Panc1 (cell line): ENCODE data around the gene IQCF6. TPM values are rescaled to one million over a fixed set of nuclear protein-coding genes. Genes with fewer than 3 reads are reported as not detected.
A peak's percentile ranks its signal among the peaks of the same experiment; 100 is the strongest.

Experiments used
- ATAC-seq: fragments of 200-7000 bp; cut with Tn5 transposase; 2 replicates; pipeline ENCODE4 v1.9.1; 2020; ENCODE audit warnings: mild to moderate bottlenecking, moderate library complexity
- Bru-seq: library from RNA; stranded (reverse); fragments of 400-500 nt; gene quantifications from one replicate; lab custom pipeline; 2021; lab: Mats Ljungman, UMichigan
- BruChase-seq, 2 experiments: library from RNA; stranded (reverse); fragments of 400-500 nt; gene quantifications; one replicate each; lab custom pipeline; 2021; lab: Mats Ljungman, UMichigan
- BruUV-seq: library from RNA; stranded (reverse); fragments of 400-500 nt; replicated peaks from 2 replicates; lab custom pipeline; 2021; lab: Mats Ljungman, UMichigan
- CTCF ChIA-PET: fragments of 300-600 bp; sonication (Branson Sonifier 250); formaldehyde crosslinking; loops from one replicate; lab custom pipeline; 2022; ENCODE audit warnings: antibody characterized with exemption; lab: Charles Lee
- POLR2A ChIA-PET: fragments of 300-600 bp; sonication (Branson Sonifier 250); formaldehyde crosslinking; loops from one replicate; lab custom pipeline; 2022; ENCODE audit warnings: antibody characterized with exemption; lab: Charles Lee
- DNase-seq: peaks from one replicate; pipeline ENCODE4 v3.0.0-alpha.2; 2010; ENCODE audit warnings: low read depth, low spot score
- H3K27ac ChIP-seq: 2 replicates; pipeline ENCODE4 v1.5.1; 2011; ENCODE audit warnings: mild to moderate bottlenecking, low read length, inconsistent platforms
- H3K27me3 ChIP-seq: fragments of 200-500 bp; sonication (Bioruptor generic); 2 replicates; pipeline ENCODE4 v1.6.0; 2014; ENCODE audit warnings: low read length, inconsistent platforms; ENCODE audit not compliant: control insufficient read depth, insufficient read depth
- H3K36me3 ChIP-seq: fragments of 200-500 bp; sonication (Bioruptor generic); 2 replicates; pipeline ENCODE4 v1.5.1; 2014; ENCODE audit warnings: inconsistent platforms, mild to moderate bottlenecking, low read length, moderate library complexity; ENCODE audit not compliant: control insufficient read depth, insufficient read depth
- H3K4me1 ChIP-seq: 2 replicates; pipeline ENCODE4 v1.5.1; 2011; ENCODE audit warnings: inconsistent platforms, mild to moderate bottlenecking, low read length, moderate library complexity; ENCODE audit not compliant: control insufficient read depth, insufficient read depth
- H3K4me3 ChIP-seq, 2 experiments: 2 replicates each; pipeline ENCODE4 v1.5.1; 2011 to 2012; ENCODE audit warnings: low read depth in 2 of 2, low read length in 2 of 2, mild to moderate bottlenecking in 2 of 2, inconsistent platforms in 1 of 2, moderate library complexity in 1 of 2
- H3K9me3 ChIP-seq: fragments of 200-500 bp; sonication (Bioruptor generic); 2 replicates; pipeline ENCODE4 v1.5.1; 2014; ENCODE audit warnings: low read depth, mild to moderate bottlenecking, inconsistent platforms, low read length, moderate library complexity; ENCODE audit not compliant: control insufficient read depth, insufficient read depth
- CTCF ChIP-seq: fragments of 450-650 bp; IDR thresholded peaks from 2 replicates; pipeline ENCODE4 v1.5.1; 2017; ENCODE audit warnings: mild to moderate bottlenecking
- POLR2AphosphoS5 ChIP-seq: IDR thresholded peaks from 2 replicates; pipeline ENCODE4 v1.6.1; 2012; ENCODE audit warnings: mild to moderate bottlenecking, low read depth, low read length, moderate library complexity
- REST ChIP-seq, 2 experiments: IDR thresholded peaks; 2 replicates each; pipeline ENCODE4 v1.6.1; 2011 to 2012; ENCODE audit warnings: low read depth in 2 of 2, control low read depth in 1 of 2, low read length in 1 of 2, mild to moderate bottlenecking in 1 of 2, moderate library complexity in 1 of 2; ENCODE audit not compliant: insufficient read depth in 1 of 2
- SIN3A ChIP-seq: IDR thresholded peaks from 2 replicates; pipeline ENCODE4 v1.6.1; 2012; ENCODE audit warnings: low read depth, mild to moderate bottlenecking, low read length, moderate library complexity, borderline replicate concordance; ENCODE audit not compliant: insufficient read depth
- TCF7L2 ChIP-seq: IDR thresholded peaks from 2 replicates; pipeline ENCODE4 v1.6.1; 2011; ENCODE audit warnings: mild to moderate bottlenecking, low read depth, low read length, inconsistent platforms
- in situ Hi-C: cut with HindIII; loops from 2 replicates; pipeline ENCODE4 v1.10.0; 2016; ENCODE audit warnings: low sequenced_read_pairs, low pct_unique_long_range_greater_than_20kb
- intact Hi-C: fragments of 100-400 bp; cut with micrococcal nuclease; formaldehyde crosslinking; loops from one replicate; pipeline ENCODE4 v1.10.0; 2022; ENCODE audit not compliant: unreplicated experiment
- long read RNA-seq: library from polyadenylated mRNA; unstranded; transcript quantifications from one replicate; pipeline ENCODE4 v2.0.0, GENCODE V29; 2021; ENCODE audit not compliant: unreplicated experiment
- polyA plus RNA-seq: library from polyadenylated mRNA; unstranded; fragments of >200 nt; gene quantifications from one replicate; pipeline ENCODE4 v1.2.1, GENCODE V29; 2012; ENCODE audit warnings: missing spikeins; ENCODE audit not compliant: insufficient read length
- total RNA-seq: library from RNA; stranded (reverse); gene quantifications from one replicate; pipeline ENCODE4 v1.2.1, GENCODE V29; 2021; ENCODE audit not compliant: unreplicated experiment

IQCF6 gene
- total RNA-seq (not detected), Bru-seq, nascent RNA (not detected), BruChase-seq, experiment 1, labeled RNA remaining after a 2-hour chase (not detected), BruChase-seq, experiment 2, labeled RNA remaining after a 6-hour chase (not detected)
- polyA plus RNA-seq = not detected
- long read RNA-seq = 0 reads

GRCh38 chr3:51779137-51779536 is at the start of gene IQCF6:
IQCF6 (minus strand) TSS chr3:51779237; CDS start chr3:51779224, 13 bp downstream.
- intact Hi-C loops (no loop called here), in situ Hi-C loops (no loop called here)
- DNase-seq (no peak), ATAC-seq (no peak)
- no peaks in the 10 kb centered on the region for H3K9me3 ChIP-seq
- no peaks in the 10 kb centered on the region; the same call in 1 of the 2 replicates for H3K27me3 ChIP-seq
- ChIA-PET CTCF (no interaction called here), POLR2A (no interaction called here)
- no peak within 1 kb of the TSS for H3K4me3 ChIP-seq
- H3K4me1 ChIP-seq = no peaks in the 10 kb centered on the region
- BruUV-seq = no TSS peak
- no peak for TF ChIP-seq REST (IDR thresholded peaks at IDR 0.05; ENCODE audit: insufficient read depth in 1 of 2, low read depth in 2 of 2, low read length in 1 of 2)
- TF ChIP-seq POLR2AphosphoS5 = no peak
- no peak for TF ChIP-seq SIN3A
- no peaks in the 10 kb centered on the region for H3K36me3 ChIP-seq
- H3K27ac ChIP-seq = no peak within 1 kb of the TSS

GRCh38 chr3:51828297-51828696 is 49.3 kb upstream of the IQCF6 start:
- Histone ChIP-seq H3K9me3 (no peaks in the 10 kb centered on the region), H3K27ac (no peak overlapping the region), H3K4me1 (no peaks in the 10 kb centered on the region), H3K4me3 (no peak overlapping the region), H3K27me3 (no peaks in the 10 kb centered on the region), H3K36me3 (no peaks in the 10 kb centered on the region)
- in situ Hi-C loops = no loop called here
- no peak for DNase-seq
- no TSS peak for BruUV-seq
- TF ChIP-seq POLR2AphosphoS5 (no peak), TCF7L2 (no peak), SIN3A (no peak)
- CTCF ChIA-PET = no interaction called here
- intact Hi-C loops = no loop called here
- POLR2A ChIA-PET = no interaction called here
- no peak for ATAC-seq

GRCh38 chr3:51819709-51820406 is 40.8 kb upstream of the IQCF6 start:
- in situ Hi-C loops = no loop called here
- CTCF ChIA-PET = interaction anchor here (0.7 kb wide), 1 partner anchor 53 kb away, joined by 4 read pairs; no protein-coding TSS in a partner anchor
- TF ChIP-seq POLR2AphosphoS5 (no peak), SIN3A (no peak), TCF7L2 (no peak), CTCF (peak; percentile 57)
- Histone ChIP-seq H3K36me3 (no peaks in the 10 kb centered on the region), H3K4me1 (no peaks in the 10 kb centered on the region), H3K9me3 (no peaks in the 10 kb centered on the region), H3K4me3 (no peak overlapping the region), H3K27ac (no peak overlapping the region), H3K27me3 (peaks cover 2% of the 10 kb centered on the region; the same call in 1 of the 2 replicates)
- ATAC-seq (peak; percentile 74), DNase-seq (no peak)
- no TSS peak for BruUV-seq
- POLR2A ChIA-PET = no interaction called here
- intact Hi-C loops = no loop called here
